A549 (cell line): Measurements from ENCODE around the gene UPK3B. TPM values are rescaled to one million over a fixed set of nuclear protein-coding genes. Genes with fewer than 3 reads are reported as not detected.
"Not testable (repeated sequence)": the region's sequence is repeated elsewhere in the genome, so short reads cannot be mapped to it uniquely, and the experiment has no call there.

ENCODE experiments used
- ATAC-seq, 2 experiments: fragments of 200-7000 bp in 1 of 2; fragments of >200 bp in 1 of 2; cut with Nextera tagmentation in 1 of 2; cut with Tn5 transposase in 1 of 2; 3 replicates each; pipeline versions ENCODE4 v1.8.0 to v1.9.1; 2018 to 2020; ENCODE audit warnings: mild to moderate bottlenecking in 1 of 2, moderate library complexity in 1 of 2
- CTCF ChIA-PET: fragments of 300-600 bp; sonication (Branson Sonifier 250); formaldehyde crosslinking; extraction: SDS; loops from one replicate; lab custom pipeline; 2021; ENCODE audit warnings: antibody characterized with exemption, inconsistent platforms; lab: Yijun Ruan, JAX
- POLR2A ChIA-PET: fragments of 350-600 bp; formaldehyde crosslinking; extraction: SDS; loops from one replicate; lab custom pipeline; 2021; ENCODE audit warnings: antibody characterized with exemption, inconsistent platforms; lab: Yijun Ruan, JAX
- DNase-seq, 2 experiments: peaks; one replicate each; pipeline versions ENCODE4 v3.0.0 to v3.0.0-alpha.2; 2011 to 2016; ENCODE audit warnings: low read depth in 1 of 2, low spot score in 1 of 2
- FAIRE-seq: peaks from 2 replicates; lab custom pipeline; 2011; peaks lifted over from hg19 to GRCh38; lab: Jason Lieb, UNC
- H3K27ac ChIP-seq, 2 experiments: fragments of >200 bp; sonication (Bioruptor Twin); formaldehyde crosslinking; 3 replicates each; pipeline ENCODE4 v1.5.1; 2016 to 2017
- H3K4me1 ChIP-seq: fragments of >200 bp; sonication (Bioruptor Twin); formaldehyde crosslinking; 3 replicates; pipeline ENCODE4 v1.6.1; 2016
- H3K4me2 ChIP-seq: fragments of >200 bp; sonication (Bioruptor Twin); formaldehyde crosslinking; 3 replicates; pipeline ENCODE4 v1.6.1; 2016
- H3K4me3 ChIP-seq: fragments of >200 bp; sonication (Bioruptor Twin); formaldehyde crosslinking; 3 replicates; pipeline ENCODE4 v1.5.1; 2016
- H3K9me3 ChIP-seq: fragments of >200 bp; sonication (Bioruptor Twin); formaldehyde crosslinking; 3 replicates; pipeline ENCODE4 v1.6.1; 2016
- EP300 ChIP-seq, 2 experiments: fragments of >200 bp; sonication (Bioruptor Twin); formaldehyde crosslinking; IDR thresholded peaks; 2 replicates in 1 of 2; 3 replicates in 1 of 2; pipeline ENCODE4 v1.6.1; 2016 to 2017
- FOSL2 ChIP-seq, 2 experiments: fragments of 450-650 bp in 1 of 2; fragments of >200 bp in 1 of 2; sonication (Bioruptor Twin) in 1 of 2; formaldehyde crosslinking; IDR thresholded peaks; 2 replicates each; pipeline versions ENCODE4 v1.5.0 to v1.6.1; 2016 to 2020; ENCODE audit warnings: mild to moderate bottlenecking in 1 of 2, moderate library complexity in 1 of 2
- NR3C1 ChIP-seq: fragments of >200 bp; sonication (Bioruptor Twin); formaldehyde crosslinking; IDR thresholded peaks from 3 replicates; pipeline ENCODE4 v1.6.1; 2017
- POLR2A ChIP-seq: IDR thresholded peaks from 2 replicates; pipeline ENCODE4 v1.6.1; 2012; ENCODE audit warnings: mild to moderate bottlenecking, low read length
- POLR2AphosphoS2 ChIP-seq: conservative IDR thresholded peaks from 2 replicates; pipeline ENCODE4 v1.6.1; 2012; ENCODE audit warnings: low read length, improper control_type of control experiment, inconsistent platforms
- RCOR1 ChIP-seq: fragments of 150-350 bp; IDR thresholded peaks from 2 replicates; pipeline ENCODE4 v1.6.1; 2014; ENCODE audit warnings: antibody characterized with exemption, low read length, low read depth
- SMC3 ChIP-seq: fragments of >200 bp; sonication (Bioruptor Twin); formaldehyde crosslinking; IDR thresholded peaks from 3 replicates; pipeline ENCODE4 v1.6.1; 2018; ENCODE audit warnings: inconsistent platforms
- ZC3H11A ChIP-seq: fragments of 450-650 bp; IDR thresholded peaks from 2 replicates; pipeline ENCODE4 v1.6.1; 2014; ENCODE audit warnings: antibody characterized with exemption, mild to moderate bottlenecking
- ZFP36 ChIP-seq: fragments of 450-650 bp; IDR thresholded peaks from 2 replicates; pipeline ENCODE4 v1.6.1; 2014; ENCODE audit warnings: borderline replicate concordance; ENCODE audit not compliant: partially characterized antibody
- WGBS: methylation state at CpG from one replicate; pipeline ENCODE4 v1.1.6; 2017; ENCODE audit errors: missing lambda C conversion rate; 5-methylcytosine and 5-hydroxymethylcytosine counted together
- polyA plus RNA-seq, 4 experiments: library from polyadenylated mRNA; depleted of rRNA in 3 of 4; stranded (reverse); fragments of >200 nt; fragmentation: RNase III in 1 of 4; extraction: RNeasy Plus Mini Kit Qiagen cat#74134 plus additional on column Dnase treatment in 1 of 4; gene quantifications; 2 replicates in 3 of 4; 3 replicates in 1 of 4; pipeline ENCODE4 v1.2.3, GENCODE V29; 2011 to 2017
- TF ChIP-seq, protein P1 (sequence below): fragments of 450-650 bp; IDR thresholded peaks from 2 replicates; pipeline ENCODE4 v1.6.1; 2014; ENCODE audit warnings: antibody characterized with exemption

UPK3B gene
- polyA plus RNA-seq, 2 of the 4 experiments (the other 2 are of a cell fraction) = 2.3 to 20.6 TPM

DNA sequence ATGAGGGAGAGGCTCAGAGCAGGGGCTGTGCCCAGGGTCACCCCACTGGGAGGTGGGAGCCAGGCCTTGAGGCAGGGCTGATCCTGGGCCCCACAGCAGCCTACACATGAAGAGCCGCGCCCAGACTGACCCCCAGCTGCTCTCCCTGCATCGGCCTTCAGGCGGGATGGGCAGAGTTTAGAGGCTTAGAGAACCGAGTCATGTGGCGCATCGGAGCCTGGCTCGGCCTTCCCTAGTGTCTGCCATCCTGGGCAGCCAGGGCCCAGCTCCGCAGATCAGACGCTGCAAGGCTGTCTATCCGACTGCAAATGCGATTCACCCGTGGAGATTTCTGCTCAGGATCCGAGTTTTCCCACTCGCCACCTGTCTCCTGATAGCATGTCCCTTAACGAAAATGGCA is 7.5 kb upstream of the UPK3B start:
- DNase-seq, H3K9me3 ChIP-seq, POLR2A ChIA-PET, ATAC-seq, CTCF ChIA-PET, FAIRE-seq, H3K4me3 ChIP-seq, H3K4me2 ChIP-seq: not testable (repeated sequence)
- Histone ChIP-seq H3K27ac (peak overlapping the region in 1 of 2 experiments; percentile 39; a peak in 1 of 6 replicates), H3K4me1 (peaks cover 26% of the 10 kb centered on the region)
- WGBS = 75% methylated on average over 6 of the region's 16 CpGs

DNA sequence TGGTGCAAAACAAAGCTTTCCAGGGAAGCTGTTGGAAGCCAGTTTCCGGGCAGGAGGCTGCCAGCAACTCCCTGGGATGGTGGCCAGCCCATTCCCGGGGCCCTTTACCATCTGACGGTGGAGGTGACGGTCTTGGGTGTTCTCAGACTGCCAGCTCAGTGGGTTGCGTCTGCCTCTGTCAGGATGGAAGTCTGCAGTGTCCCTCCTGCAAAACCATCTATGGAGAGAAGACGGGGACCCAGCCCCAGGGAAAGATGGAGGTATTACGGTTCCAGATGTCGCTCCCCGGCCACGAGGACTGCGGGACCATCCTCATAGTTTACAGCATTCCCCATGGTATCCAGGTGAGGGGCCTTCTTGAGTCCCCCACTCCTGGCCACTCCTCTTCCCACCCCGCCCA is 7.1 kb upstream of the UPK3B start:
- H3K27ac ChIP-seq, ATAC-seq, POLR2A ChIA-PET, FAIRE-seq, DNase-seq, H3K4me3 ChIP-seq, CTCF ChIA-PET, H3K4me2 ChIP-seq, H3K9me3 ChIP-seq: not testable (repeated sequence)
- 94% methylated on average over 7 of the region's 12 CpGs for WGBS
- H3K4me1 ChIP-seq = peaks cover 26% of the 10 kb centered on the region

DNA sequence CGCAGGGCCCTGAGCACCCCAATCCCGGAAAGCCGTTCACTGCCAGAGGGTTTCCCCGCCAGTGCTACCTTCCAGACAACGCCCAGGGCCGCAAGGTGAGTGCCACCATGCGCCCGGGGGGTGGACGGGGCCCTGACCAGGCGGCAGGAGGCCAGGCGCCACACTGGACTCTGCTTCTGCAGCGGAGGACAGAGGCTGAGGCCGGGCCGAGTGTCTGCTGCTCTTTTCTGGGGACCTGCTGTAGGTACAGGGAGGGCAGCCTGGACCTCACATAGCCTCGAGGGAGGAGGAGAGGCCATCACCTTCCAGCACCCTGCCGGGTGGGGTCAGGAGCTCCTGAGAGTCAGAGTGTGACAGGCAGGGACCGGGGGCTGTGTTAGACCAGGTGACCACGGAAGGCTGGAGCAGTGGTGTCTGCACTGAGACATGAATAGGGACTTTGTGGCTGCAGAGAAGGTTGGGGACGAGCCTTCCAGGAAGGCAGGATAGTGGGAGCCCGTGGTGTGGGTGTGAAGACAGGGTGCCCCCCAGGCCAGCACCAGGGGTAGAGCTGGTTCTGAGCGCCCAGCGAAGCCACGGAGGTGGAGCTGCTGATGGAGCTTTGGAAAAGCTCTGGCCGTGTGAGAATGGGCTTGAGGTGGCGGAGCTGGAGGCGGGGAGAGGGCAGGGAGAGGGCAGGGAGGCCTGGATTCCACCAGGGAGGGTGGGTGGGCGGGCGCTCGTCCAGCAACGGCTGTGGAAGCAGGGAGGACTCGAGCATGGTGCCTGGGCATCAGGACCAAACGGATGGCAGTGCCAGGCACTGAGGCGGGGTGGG is 5.8 kb upstream of the UPK3B start:
- H3K4me3 ChIP-seq, POLR2A ChIA-PET, DNase-seq, FAIRE-seq, H3K4me2 ChIP-seq, CTCF ChIA-PET, H3K9me3 ChIP-seq: not testable (repeated sequence)
- WGBS = 85% methylated on average over 14 of the region's 33 CpGs
- peak overlapping the region in 1 of 2 experiments; percentile 61; a peak in 3 of 6 replicates for H3K27ac ChIP-seq
- peak in 1 of 2 experiments; percentile 4; a peak in 1 of 6 replicates for ATAC-seq
- H3K4me1 ChIP-seq = peaks cover 28% of the 10 kb centered on the region

DNA sequence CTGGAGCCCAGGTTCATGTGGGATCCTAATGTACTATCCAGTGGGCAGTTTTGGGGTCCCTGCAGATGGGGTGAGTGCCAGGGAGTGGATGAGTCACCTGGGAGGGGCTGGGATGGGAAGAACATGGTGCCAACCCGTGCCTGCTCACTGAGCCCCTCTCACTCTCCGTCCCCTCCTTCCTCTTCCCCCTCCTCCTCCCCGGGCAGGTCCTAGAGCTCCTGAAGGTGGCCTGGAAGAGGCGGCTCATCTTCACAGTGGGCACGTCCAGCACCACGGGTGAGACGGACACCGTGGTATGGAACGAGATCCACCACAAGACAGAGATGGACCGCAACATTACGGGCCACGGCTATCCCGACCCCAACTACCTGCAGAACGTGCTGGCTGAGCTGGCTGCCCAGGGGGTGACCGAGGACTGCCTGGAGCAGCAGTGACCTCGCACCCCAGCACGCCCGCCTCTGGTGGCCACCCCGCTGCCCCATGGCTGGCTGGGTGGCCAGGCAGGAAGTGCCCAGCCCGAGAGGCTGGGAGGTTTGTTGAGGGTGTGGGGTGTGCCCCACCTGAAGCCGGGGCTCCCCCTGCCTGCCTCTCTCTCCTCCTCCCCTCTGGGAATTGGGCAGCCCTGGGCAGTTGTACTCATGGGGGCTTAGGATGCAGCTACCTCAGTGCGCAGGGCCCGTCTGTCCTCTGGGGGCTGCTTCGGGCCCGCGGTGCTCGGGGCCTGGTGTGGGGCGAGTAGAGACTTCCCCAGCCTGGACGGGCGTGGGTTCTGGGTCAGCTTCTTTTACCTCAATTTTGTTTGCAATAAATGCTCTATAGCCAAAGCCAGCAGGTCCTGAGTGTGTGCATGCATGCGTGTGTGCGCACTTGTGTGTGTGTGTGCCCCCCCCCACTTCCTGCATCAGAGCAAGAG is 4.9 kb upstream of the UPK3B start:
- H3K27ac ChIP-seq = peak overlapping the region in 1 of 2 experiments; percentile 61; a peak in 3 of 6 replicates
- no peak overlapping the region for H3K4me3 ChIP-seq
- H3K9me3 ChIP-seq = no peaks in the 10 kb centered on the region
- TF ChIP-seq, protein P1, sequence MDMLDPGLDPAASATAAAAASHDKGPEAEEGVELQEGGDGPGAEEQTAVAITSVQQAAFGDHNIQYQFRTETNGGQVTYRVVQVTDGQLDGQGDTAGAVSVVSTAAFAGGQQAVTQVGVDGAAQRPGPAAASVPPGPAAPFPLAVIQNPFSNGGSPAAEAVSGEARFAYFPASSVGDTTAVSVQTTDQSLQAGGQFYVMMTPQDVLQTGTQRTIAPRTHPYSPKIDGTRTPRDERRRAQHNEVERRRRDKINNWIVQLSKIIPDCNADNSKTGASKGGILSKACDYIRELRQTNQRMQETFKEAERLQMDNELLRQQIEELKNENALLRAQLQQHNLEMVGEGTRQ = no peak
- TF ChIP-seq POLR2A (no peak), FOSL2 (IDR thresholded peaks at IDR 0.05) (no peak), FOSL2 (CRISPR knock-in tag; IDR thresholded peaks at IDR 0.05) (peak; percentile 30; the same call in 1 of the 2 replicates)
- H3K4me2 ChIP-seq = no peak overlapping the region
- peaks cover 37% of the 10 kb centered on the region for H3K4me1 ChIP-seq
- ATAC-seq (no peak), DNase-seq (no peak), FAIRE-seq (no peak)
- ChIA-PET CTCF (no interaction called here), POLR2A (no interaction called here)
- WGBS = 88% methylated on average over 31 of the region's 32 CpGs

DNA sequence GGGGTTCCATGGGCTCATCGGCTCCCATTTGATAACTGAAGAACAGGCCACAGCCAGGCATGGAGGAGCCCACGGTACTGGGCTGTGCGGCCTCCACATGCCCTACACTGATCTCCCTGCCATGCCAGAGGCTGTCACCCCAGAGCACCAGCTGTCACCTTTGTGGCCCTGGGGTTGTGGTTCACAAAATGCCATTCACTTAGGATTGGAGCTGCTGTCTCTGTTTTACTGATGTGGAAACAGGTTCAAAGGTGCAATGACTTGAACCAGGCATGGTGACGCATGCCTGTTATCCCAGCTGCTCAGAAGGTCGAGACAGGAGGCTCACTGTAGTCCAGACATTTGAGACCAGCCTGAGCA is 4.3 kb upstream of the UPK3B start:
- CTCF ChIA-PET = no interaction called here
- POLR2A ChIA-PET = no interaction called here
- ATAC-seq = no peak
- H3K4me2 ChIP-seq = no peak overlapping the region
- no peak for DNase-seq
- 87% methylated on average over 5 of the region's 5 CpGs for WGBS
- no peaks in the 10 kb centered on the region for H3K9me3 ChIP-seq
- peak overlapping the region in 1 of 2 experiments; percentile 61; a peak in 2 of 6 replicates for H3K27ac ChIP-seq
- TF ChIP-seq SMC3 (no peak), ZC3H11A (no peak), NR3C1 (no peak), POLR2A (no peak), RCOR1 (no peak), ZFP36 (no peak), EP300 (IDR thresholded peaks at IDR 0.05) (no peak), POLR2AphosphoS2 (no peak)
- peaks cover 39% of the 10 kb centered on the region for H3K4me1 ChIP-seq
- FAIRE-seq = no peak
- no peak overlapping the region for H3K4me3 ChIP-seq

DNA sequence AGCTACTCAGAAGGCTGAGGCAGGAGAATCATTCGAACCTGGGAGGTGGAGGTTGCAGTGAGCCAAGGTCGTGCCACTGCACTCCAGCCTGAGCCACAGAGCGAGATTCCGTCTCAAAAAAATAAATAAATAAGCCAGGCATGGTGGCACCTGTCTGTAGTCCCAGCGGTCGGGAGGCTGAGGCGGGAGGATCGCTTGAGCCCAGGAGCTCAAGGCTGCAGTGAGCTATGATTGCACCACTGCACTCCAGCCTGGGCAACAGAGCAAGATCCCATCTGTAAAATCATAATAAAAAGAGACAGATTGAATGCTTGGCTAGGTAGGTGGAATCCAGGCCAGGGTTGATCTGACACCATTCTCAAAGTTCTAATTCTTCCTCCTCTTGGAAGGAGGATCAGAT is 3.7 kb upstream of the UPK3B start:
- 95% methylated on average over 8 of the region's 8 CpGs for WGBS
- H3K4me2 ChIP-seq, DNase-seq, ATAC-seq, FAIRE-seq, POLR2A ChIA-PET, H3K9me3 ChIP-seq, H3K27ac ChIP-seq, H3K4me3 ChIP-seq, CTCF ChIA-PET: not testable (repeated sequence)
- peaks cover 36% of the 10 kb centered on the region for H3K4me1 ChIP-seq
